ENCODE results near the gene PTPRD. TPM values are rescaled to one million over a fixed set of nuclear protein-coding genes. Genes with fewer than 3 reads are reported as not detected.
A peak's percentile ranks its signal among the peaks of the same experiment; 100 is the strongest.

PTPRD gene
- total and polyA plus RNA-seq, 2 of the 4 experiments (the other 2 are of a cell fraction) = 0.07 to 0.18 TPM

- H3K23ac ChIP-seq (ENCODE audit: low read depth, low read length) = no peak overlapping the region
- no peak for DNase-seq
Observed at GRCh38 chr9:8637626-8638025, 1975.2 kb downstream of the PTPRD start.

More at GRCh38 chr9:8637626-8638025, 1975.2 kb downstream of the PTPRD start:
- Histone ChIP-seq H3K27me3 (ENCODE audit: control insufficient read depth, insufficient read depth, low read length) (no peaks in the 10 kb centered on the region), H2BK15ac (ENCODE audit: low read depth, low read length) (no peak overlapping the region), H4K8ac (ENCODE audit: low read depth in 2 of 2, low read length in 2 of 2) (no peak overlapping the region), H3K56ac (ENCODE audit: extremely low read depth, insufficient read depth, low read length) (no peak overlapping the region), H4K5ac (ENCODE audit: low read depth, low read length) (no peak overlapping the region), H3K36me3 (ENCODE audit: control insufficient read depth, insufficient read depth, low read length) (no peaks in the 10 kb centered on the region), H3K4ac (ENCODE audit: low read depth, low read length) (no peak overlapping the region), H2AK5ac (ENCODE audit: low read depth, low read length) (no peak overlapping the region), H3K4me3 (ENCODE audit: insufficient read depth, low read depth, low read length) (no peak overlapping the region), H3K18ac (ENCODE audit: low read depth, low read length) (no peak overlapping the region), H4K91ac (ENCODE audit: insufficient read depth, low read depth, low read length) (no peak overlapping the region), H3K9me1 (ENCODE audit: insufficient read depth, low read length) (no peaks in the 10 kb centered on the region), H3K4me1 (ENCODE audit: control insufficient read depth, insufficient read depth, low read length) (no peaks in the 10 kb centered on the region), H3K79me1 (ENCODE audit: low read depth in 1 of 2, low read length in 2 of 2) (no peaks in the 10 kb centered on the region), H3K9ac (ENCODE audit: low read depth, low read length) (no peak overlapping the region), H3K4me2 (ENCODE audit: low read depth, low read length) (no peak overlapping the region), H3K27ac (ENCODE audit: insufficient read depth, low read length) (no peak overlapping the region), H4K20me1 (ENCODE audit: insufficient read depth, low read length) (no peaks in the 10 kb centered on the region), H2BK120ac (ENCODE audit: low read depth, low read length) (no peak overlapping the region), H2BK20ac (ENCODE audit: low read depth, low read length) (no peak overlapping the region), H2AK9ac (replicated peaks; ENCODE audit: low read depth, low read length, poor library complexity) (no peak overlapping the region), H3K14ac (replicated peaks; ENCODE audit: low read depth, low read length) (no peak overlapping the region), H3K9me3 (ENCODE audit: control insufficient read depth, insufficient read depth, low read length) (peaks cover 4% of the 10 kb centered on the region; the same call in 1 of the 2 replicates), H2BK5ac (ENCODE audit: low read depth, low read length, poor library complexity, severe bottlenecking) (no peak overlapping the region), H2AFZ (replicated peaks; ENCODE audit: low read length, poor library complexity) (no peak overlapping the region)
- TF ChIP-seq CTCF (conservative IDR thresholded peaks at IDR 0.05; ENCODE audit: low read depth, low read length) (no peak), CEBPB (IDR thresholded peaks at IDR 0.05; ENCODE audit: low read depth, low read length) (peak; percentile 51), RFX5 (IDR thresholded peaks at IDR 0.05; ENCODE audit: low read depth, low read length) (no peak)
- intact Hi-C loops (cut with micrococcal nuclease) = no loop called here
- in situ Hi-C loops (cut with MboI; ENCODE audit: low sequenced_read_pairs) = no loop called here
- ChIA-PET POLR2A (ENCODE audit: unreplicated experiment) (no interaction called here), CTCF (interaction anchor here (0.9 kb wide), 1 partner anchor 24 kb away, joined by 4 read pairs; no protein-coding TSS in a partner anchor)
- BruUV-seq (replicated peaks) = no TSS peak
- no peak for ATAC-seq (ENCODE audit: low read depth)
- no CpG with 5 or more reads among the region's 1 CpG for WGBS, 2 experiments (ENCODE audit: extremely low coverage in 2 of 2, insufficient read length in 1 of 2)
- dilution Hi-C loops (cut with HindIII; ENCODE audit: low sequenced_read_pairs, unreplicated experiment) = no loop called here
